HepG2 (cell line): Measurements from ENCODE around the gene CTSV. TPM values are rescaled to one million over a fixed set of nuclear protein-coding genes. Genes with fewer than 3 reads are reported as not detected.

Source experiments
- AKNA ChIP-seq: sonication (generic); formaldehyde crosslinking; IDR thresholded peaks from 2 replicates; pipeline ENCODE4 v1.4.0; 2020; ENCODE audit warnings: missing genetic modification reagents, borderline replicate concordance
- BRD4 ChIP-seq: sonication (generic); formaldehyde crosslinking; IDR thresholded peaks from 2 replicates; pipeline ENCODE4 v1.4.0; 2020; ENCODE audit warnings: missing genetic modification reagents
- DRAP1 ChIP-seq: IDR thresholded peaks from 2 replicates; pipeline ENCODE4 v1.6.1; 2016; ENCODE audit warnings: missing genetic modification reagents, missing compliant biosample characterization
- FOXA1 ChIP-seq, 2 experiments: fragments of 450-650 bp in 1 of 2; sonication (generic) in 1 of 2; formaldehyde crosslinking in 1 of 2; IDR thresholded peaks; 2 replicates each; pipeline versions ENCODE4 v1.4.0 to v1.6.1; 2016 to 2020; ENCODE audit warnings: missing genetic modification reagents in 1 of 2
- FOXK1 ChIP-seq: sonication (generic); formaldehyde crosslinking; IDR thresholded peaks from 2 replicates; pipeline ENCODE4 v1.4.0; 2020; ENCODE audit warnings: low read depth, missing genetic modification reagents, borderline replicate concordance
- HOMEZ ChIP-seq: IDR thresholded peaks from 2 replicates; pipeline ENCODE4 v1.6.1; 2016; ENCODE audit warnings: low read depth
- KDM6A ChIP-seq: IDR thresholded peaks from 2 replicates; pipeline ENCODE4 v1.6.1; 2016; ENCODE audit warnings: low read depth
- MLLT10 ChIP-seq: sonication (generic); formaldehyde crosslinking; IDR thresholded peaks from 2 replicates; pipeline ENCODE4 v1.4.0; 2020; ENCODE audit warnings: missing genetic modification reagents
- SMYD3 ChIP-seq: sonication (generic); formaldehyde crosslinking; IDR thresholded peaks from 2 replicates; pipeline ENCODE4 v1.8.1; 2023; ENCODE audit warnings: mild to moderate bottlenecking, missing genetic modification reagents
- ZBTB42 ChIP-seq: sonication (generic); formaldehyde crosslinking; IDR thresholded peaks from 2 replicates; pipeline ENCODE4 v1.5.0; 2020; ENCODE audit warnings: mild to moderate bottlenecking, missing genetic modification reagents
- ZFP36L1 ChIP-seq: sonication (generic); formaldehyde crosslinking; IDR thresholded peaks from 2 replicates; pipeline ENCODE4 v1.8.0; 2022; ENCODE audit warnings: mild to moderate bottlenecking, missing genetic modification reagents, moderate library complexity
- ZNF256 ChIP-seq: sonication (generic); formaldehyde crosslinking; conservative IDR thresholded peaks from 2 replicates; pipeline ENCODE4 v1.4.0; 2020; ENCODE audit warnings: missing genetic modification reagents
- ZNF281 ChIP-seq: sonication (generic); formaldehyde crosslinking; IDR thresholded peaks from 2 replicates; pipeline ENCODE4 v1.4.0; 2020; ENCODE audit warnings: missing genetic modification reagents, borderline replicate concordance
- ZNF597 ChIP-seq: sonication (generic); formaldehyde crosslinking; IDR thresholded peaks from 2 replicates; pipeline ENCODE4 v1.5.0; 2020; ENCODE audit warnings: missing genetic modification reagents
- ZNF710 ChIP-seq: sonication (generic); formaldehyde crosslinking; IDR thresholded peaks from 2 replicates; pipeline ENCODE4 v1.5.0; 2020; ENCODE audit warnings: mild to moderate bottlenecking, missing genetic modification reagents, borderline replicate concordance
- ZSCAN29 ChIP-seq: sonication (generic); formaldehyde crosslinking; conservative IDR thresholded peaks from 2 replicates; pipeline ENCODE4 v1.4.0; 2020; ENCODE audit warnings: mild to moderate bottlenecking, missing genetic modification reagents
- polyA plus RNA-seq, 8 experiments: library from polyadenylated mRNA; depleted of rRNA in 3 of 8; stranded (reverse) in 7 of 8; unstranded in 1 of 8; fragments of >200 nt; fragmentation: Illumina TruSeq in 4 of 8; extraction: Trizol in 4 of 8; gene quantifications; 2 replicates each; pipeline versions ENCODE4 v1.2.1 to v1.2.3, GENCODE V29; 2011 to 2016; ENCODE audit warnings: low read depth in 4 of 8, missing spikeins in 1 of 8, mixed read lengths in 1 of 8; ENCODE audit not compliant: insufficient read depth in 1 of 8
- total RNA-seq, 5 experiments: library from RNA; depleted of rRNA; stranded (reverse); fragments of >200 nt; fragmentation: Illumina TruSeq; extraction: Trizol; gene quantifications; 2 replicates each; pipeline ENCODE4 v1.2.3, GENCODE V29; 2016; ENCODE audit warnings: low read depth in 1 of 5

CTSV gene
- total and polyA plus RNA-seq, 2 of the 13 experiments (the other 11 are each of a cell fraction or from before 2014, with no cell fraction given) = 10.6 to 12.6 TPM

- TF ChIP-seq AKNA (no peak), MLLT10 (CRISPR knock-in tag) (no peak), ZNF256 (CRISPR knock-in tag) (no peak), SMYD3 (CRISPR knock-in tag) (no peak), ZNF597 (CRISPR knock-in tag) (no peak), BRD4 (CRISPR knock-in tag) (no peak), ZFP36L1 (CRISPR knock-in tag) (no peak), ZBTB42 (CRISPR knock-in tag) (no peak), HOMEZ (CRISPR knock-in tag) (peak; percentile 26; the same call in 1 of the 2 replicates), FOXK1 (CRISPR knock-in tag) (no peak), ZNF710 (CRISPR knock-in tag) (peak; percentile 76; the same call in 1 of the 2 replicates), ZSCAN29 (CRISPR knock-in tag) (no peak), DRAP1 (CRISPR knock-in tag) (no peak), FOXA1 (IDR thresholded peaks at IDR 0.05) (no peak), FOXA1 (CRISPR knock-in tag; IDR thresholded peaks at IDR 0.05) (no peak), KDM6A (CRISPR knock-in tag) (no peak), ZNF281 (CRISPR knock-in tag) (peak; percentile 57; the same call in 1 of the 2 replicates)
Observed at GRCh38 chr9:97075289-97075985, 36.5 kb upstream of the CTSV start (continued).
